ENCODE measurements around the gene TMEM37. TPM values are rescaled to one million over a fixed set of nuclear protein-coding genes. Genes with fewer than 3 reads are reported as not detected.
A peak's percentile ranks its signal among the peaks of the same experiment; 100 is the strongest.

TMEM37 gene
- total and polyA plus RNA-seq, 12 donors = 0.32 to 4.7 (median 1.9) TPM

DNA sequence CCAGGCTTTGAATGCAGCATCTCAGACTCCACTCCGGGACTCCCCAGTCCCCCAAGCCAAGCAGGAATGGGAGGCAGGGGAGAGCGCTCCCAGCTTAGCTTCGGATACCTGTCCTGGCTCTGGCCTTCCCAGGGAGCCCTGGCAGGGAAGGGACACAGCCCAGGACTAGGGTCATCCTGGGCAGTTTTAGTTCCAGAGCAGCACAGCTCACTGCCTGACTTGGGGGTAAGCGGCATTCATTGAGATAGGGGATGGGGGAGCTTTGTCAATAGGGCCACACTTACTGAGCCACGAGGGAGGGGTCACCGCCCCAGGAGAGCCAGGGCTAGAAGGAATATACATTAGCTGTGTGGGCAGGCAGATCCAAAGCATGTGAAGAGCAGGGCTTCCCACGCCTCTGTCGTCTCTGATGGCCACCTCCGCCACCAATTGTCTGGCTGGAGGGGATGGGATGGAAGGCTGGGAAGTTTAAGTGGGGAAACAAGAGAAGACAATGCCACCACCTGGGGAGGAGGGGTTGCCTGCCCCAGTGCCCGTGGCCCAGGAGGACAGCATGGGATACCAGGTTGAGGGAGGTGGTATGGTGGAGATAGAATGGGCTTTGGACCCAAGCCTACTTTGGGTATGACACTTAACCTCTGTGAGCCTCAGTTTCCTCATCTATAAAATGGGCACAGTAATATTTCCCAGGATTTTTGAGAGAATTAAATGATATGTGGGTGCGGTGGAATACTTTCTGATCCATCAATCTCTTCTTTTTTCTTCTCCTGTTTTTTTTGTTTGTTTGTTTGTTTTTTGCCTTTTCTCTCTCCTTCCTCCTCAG, 52.5 kb downstream of the TMEM37 start:
- DNase-seq (no peak), ATAC-seq (no peak)
- Histone ChIP-seq H3K4me1 (peaks cover 12 to 87% (median 67%) of the 10 kb centered on the region in 9 donors), H3K27ac (peak overlapping the region; percentile 22 to 89 (median 74)), H3K27me3 (peaks cover 0 to 3% (median 0%) of the 10 kb centered on the region in 7 donors), H3K36me3 (no peaks in the 10 kb centered on the region), H3K9me3 (no peaks in the 10 kb centered on the region), H3K4me3 (no peak overlapping the region)
- 87% methylated on average over 11 of the region's 11 CpGs for WGBS, 2 donors
- intact Hi-C loops (cut with DNase I) = loop anchor here in 2 of 10 donors (5.0 to 10.0 kb wide), 2 partner anchors 113 to 169 kb away; no protein-coding TSS in a partner anchor
- TF ChIP-seq, protein P1, sequence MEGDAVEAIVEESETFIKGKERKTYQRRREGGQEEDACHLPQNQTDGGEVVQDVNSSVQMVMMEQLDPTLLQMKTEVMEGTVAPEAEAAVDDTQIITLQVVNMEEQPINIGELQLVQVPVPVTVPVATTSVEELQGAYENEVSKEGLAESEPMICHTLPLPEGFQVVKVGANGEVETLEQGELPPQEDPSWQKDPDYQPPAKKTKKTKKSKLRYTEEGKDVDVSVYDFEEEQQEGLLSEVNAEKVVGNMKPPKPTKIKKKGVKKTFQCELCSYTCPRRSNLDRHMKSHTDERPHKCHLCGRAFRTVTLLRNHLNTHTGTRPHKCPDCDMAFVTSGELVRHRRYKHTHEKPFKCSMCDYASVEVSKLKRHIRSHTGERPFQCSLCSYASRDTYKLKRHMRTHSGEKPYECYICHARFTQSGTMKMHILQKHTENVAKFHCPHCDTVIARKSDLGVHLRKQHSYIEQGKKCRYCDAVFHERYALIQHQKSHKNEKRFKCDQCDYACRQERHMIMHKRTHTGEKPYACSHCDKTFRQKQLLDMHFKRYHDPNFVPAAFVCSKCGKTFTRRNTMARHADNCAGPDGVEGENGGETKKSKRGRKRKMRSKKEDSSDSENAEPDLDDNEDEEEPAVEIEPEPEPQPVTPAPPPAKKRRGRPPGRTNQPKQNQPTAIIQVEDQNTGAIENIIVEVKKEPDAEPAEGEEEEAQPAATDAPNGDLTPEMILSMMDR (IDR thresholded peaks at IDR 0.05) = no peak

GRCh38 chr2:119484834-119485233, 53.2 kb downstream of the TMEM37 start:
- H3K9me3 ChIP-seq = no peaks in the 10 kb centered on the region
- peak overlapping the region; percentile 42 to 89 (median 74) for H3K27ac ChIP-seq
- TF ChIP-seq, protein P1 (IDR thresholded peaks at IDR 0.05) = no peak
- H3K36me3 ChIP-seq = no peaks in the 10 kb centered on the region
- no peak for DNase-seq
- H3K4me3 ChIP-seq = no peak overlapping the region
- H3K27me3 ChIP-seq = peaks cover 0 to 3% (median 0%) of the 10 kb centered on the region in 7 donors
- intact Hi-C loops (cut with DNase I) = loop anchor here in 2 of 10 donors (5.0 to 10.0 kb wide), 2 partner anchors 112 to 170 kb away; no protein-coding TSS in a partner anchor
- 19 to 32% methylated on average over 6 of the region's 6 CpGs for WGBS, 2 donors
- H3K4me1 ChIP-seq = peaks cover 12 to 95% (median 67%) of the 10 kb centered on the region in 9 donors
- ATAC-seq = peak in 1 of 8 donors; percentile 6

DNA sequence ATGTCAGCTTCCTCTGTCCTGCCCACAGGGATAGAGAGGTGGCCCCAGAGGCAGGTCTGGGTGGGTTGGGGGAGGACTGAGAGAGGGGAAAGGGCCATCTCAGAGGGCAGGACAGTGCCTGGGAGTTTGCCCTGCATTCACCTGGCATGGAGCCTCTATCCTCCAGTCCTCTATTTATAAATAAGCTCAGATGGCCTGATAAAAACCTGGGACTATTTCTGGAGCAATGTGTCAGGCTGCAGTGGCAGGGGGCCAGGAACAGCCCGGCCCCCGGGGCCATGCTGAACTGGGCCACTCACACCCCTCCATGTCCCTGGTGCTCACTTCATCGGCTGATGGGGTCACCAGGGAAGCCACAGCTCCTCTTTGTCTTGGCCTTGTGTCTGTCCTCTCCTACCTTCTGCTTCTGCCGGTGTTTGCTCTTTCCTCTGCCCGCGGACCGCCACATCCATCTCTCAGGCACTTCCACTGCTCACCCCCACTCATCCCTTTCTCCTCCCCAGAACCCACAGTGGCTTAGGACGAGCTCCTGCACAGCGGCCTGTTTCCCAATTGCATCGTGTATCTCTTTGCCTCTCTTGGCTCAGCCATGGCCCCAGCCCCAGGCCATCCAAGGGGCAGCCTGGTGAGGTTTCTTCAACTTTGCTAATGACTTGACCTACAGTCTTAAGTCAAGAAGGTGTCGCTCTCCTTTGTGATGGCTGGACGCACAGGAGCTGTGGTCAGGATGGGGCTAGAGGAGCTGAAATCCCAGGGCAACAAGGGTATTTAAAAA, 53.9 kb downstream of the TMEM37 start:
- Histone ChIP-seq H3K27ac (peak overlapping the region; percentile 42 to 89 (median 74)), H3K9me3 (no peaks in the 10 kb centered on the region), H3K4me1 (peaks cover 12 to 100% (median 67%) of the 10 kb centered on the region in 9 donors), H3K36me3 (no peaks in the 10 kb centered on the region), H3K4me3 (no peak overlapping the region), H3K27me3 (peaks cover 0 to 3% (median 0%) of the 10 kb centered on the region in 7 donors)
- ATAC-seq (peak; percentile 50 to 88 (median 76)), DNase-seq (peak; percentile 72 to 73)
- intact Hi-C loops (cut with DNase I) = loop anchor here in 1 of 10 donors (10.0 kb wide), 1 partner anchor 171 kb away; no protein-coding TSS in a partner anchor
- TF ChIP-seq, protein P1 (IDR thresholded peaks at IDR 0.05) = no peak
- 52 to 61% methylated on average over 12 of the region's 12 CpGs for WGBS, 2 donors

Data from heart right ventricle (tissue), 16 donors.